AG20443 (cell line): ENCODE results near the gene INSRR.
A peak's percentile ranks its signal among the peaks of the same experiment; 100 is the strongest.

Experiments used
- DNase-seq: peaks from one replicate; pipeline ENCODE4 v3.0.0; 2012; ENCODE audit warnings: low spot score, mixed read lengths

INSRR gene

GRCh38 chr1:156894001-156894400, 35.1 kb upstream of the INSRR start:
- no peak for DNase-seq

- DNase-seq = no peak
Observed at GRCh38 chr1:156893048-156893953, 34.4 kb upstream of the INSRR start, which contains the start of gene PEAR1. PEAR1 (plus strand) TSS chr1:156893718; CDS start chr1:156903927, 10,209 bp downstream.

GRCh38 chr1:156892190-156893047, 33.5 kb upstream of the INSRR start:
- DNase-seq = peak; percentile 95

GRCh38 chr1:156889802-156890580, 31.1 kb upstream of the INSRR start:
- peak; percentile 85 for DNase-seq

- DNase-seq = no peak
Observed at GRCh38 chr1:156887734-156888133, 28.8 kb upstream of the INSRR start.

- no peak for DNase-seq
Observed at GRCh38 chr1:156887317-156887716, 28.4 kb upstream of the INSRR start.

GRCh38 chr1:156886583-156887281, 27.8 kb upstream of the INSRR start:
- DNase-seq = no peak

- no peak for DNase-seq
Observed at GRCh38 chr1:156885880-156886355, 27.0 kb upstream of the INSRR start.

- no peak for DNase-seq
Observed at GRCh38 chr1:156885314-156885713, 26.4 kb upstream of the INSRR start.

GRCh38 chr1:156884560-156885184, 25.8 kb upstream of the INSRR start:
- no peak for DNase-seq

GRCh38 chr1:156883919-156884318, 25.0 kb upstream of the INSRR start:
- no peak for DNase-seq

- no peak for DNase-seq
Observed at GRCh38 chr1:156882543-156882942, 23.6 kb upstream of the INSRR start.

GRCh38 chr1:156881663-156882062, 22.7 kb upstream of the INSRR start:
- no peak for DNase-seq

- DNase-seq = no peak
Observed at GRCh38 chr1:156881101-156881500, 22.2 kb upstream of the INSRR start.

GRCh38 chr1:156880473-156880872, 21.6 kb upstream of the INSRR start:
- no peak for DNase-seq

GRCh38 chr1:156879876-156880275, 21.0 kb upstream of the INSRR start:
- no peak for DNase-seq

- no peak for DNase-seq
Observed at GRCh38 chr1:156877433-156878170, 18.7 kb upstream of the INSRR start.

GRCh38 chr1:156876281-156876680, 17.4 kb upstream of the INSRR start:
- no peak for DNase-seq

GRCh38 chr1:156875341-156875615, 16.4 kb upstream of the INSRR start:
- no peak for DNase-seq
